IPS-NIHi7 (cell line): ENCODE measurements around the gene IRX2.
A peak's percentile ranks its signal among the peaks of the same experiment; 100 is the strongest.

Experiments
- DNase-seq: peaks from one replicate; pipeline ENCODE4 v3.0.0; 2012; ENCODE audit warnings: mixed read lengths; ENCODE audit errors: extremely low spot score

The IRX2 gene

DNA sequence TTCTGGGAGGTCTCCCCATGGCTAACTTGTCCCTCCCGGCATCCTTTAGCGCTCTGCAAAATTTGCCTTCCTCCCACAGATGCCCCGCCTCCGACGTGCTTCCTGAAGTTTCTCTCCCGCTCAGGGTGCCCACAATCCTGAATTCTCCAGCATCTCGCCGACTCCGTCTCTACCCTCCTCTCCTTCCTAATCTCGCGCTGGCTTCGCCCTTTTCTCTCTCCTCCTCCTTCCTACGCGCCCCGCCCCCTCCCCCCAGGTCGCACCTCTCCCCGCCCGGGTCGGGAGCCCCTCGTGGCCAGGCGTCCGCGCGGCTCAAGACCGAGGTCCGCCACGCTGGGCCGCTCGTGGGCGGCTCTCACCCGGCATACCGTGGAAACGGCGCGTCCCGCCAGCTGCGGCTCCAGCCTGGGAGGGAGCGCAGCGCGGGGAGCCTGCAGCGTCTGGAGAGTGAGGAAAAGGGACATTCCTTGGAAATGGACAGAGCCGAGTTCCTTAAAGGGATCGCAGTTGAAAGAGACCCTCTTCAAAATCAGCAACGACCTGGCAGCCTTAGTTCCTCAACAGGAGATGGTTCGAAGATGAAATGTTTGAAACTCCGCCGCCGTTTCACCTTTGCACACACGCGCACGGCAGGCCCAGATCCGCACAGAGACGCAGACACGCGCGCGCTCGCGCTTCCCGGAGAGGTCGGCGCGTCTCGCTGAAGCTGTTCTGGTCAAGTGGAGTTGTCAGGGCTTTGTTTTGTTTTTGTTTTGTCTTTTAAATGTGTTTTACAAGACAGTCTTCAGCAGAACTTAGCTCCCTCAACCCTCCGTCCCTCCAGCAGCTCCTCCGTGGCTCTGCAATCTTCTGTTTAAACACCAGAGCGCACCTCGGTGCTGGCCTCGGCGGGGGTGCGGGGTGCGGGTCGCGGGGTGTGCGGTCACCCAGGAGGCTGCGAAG lies 5.0 kb upstream of the IRX2 start:
- DNase-seq, result peak; percentile 72

- DNase-seq, result no peak
These were observed 4.2 kb upstream of the IRX2 start for GRCh38 chr5:2755681-2756171.

- DNase-seq, result no peak
These were observed 3.7 kb upstream of the IRX2 start for GRCh38 chr5:2755076-2755680.

DNA sequence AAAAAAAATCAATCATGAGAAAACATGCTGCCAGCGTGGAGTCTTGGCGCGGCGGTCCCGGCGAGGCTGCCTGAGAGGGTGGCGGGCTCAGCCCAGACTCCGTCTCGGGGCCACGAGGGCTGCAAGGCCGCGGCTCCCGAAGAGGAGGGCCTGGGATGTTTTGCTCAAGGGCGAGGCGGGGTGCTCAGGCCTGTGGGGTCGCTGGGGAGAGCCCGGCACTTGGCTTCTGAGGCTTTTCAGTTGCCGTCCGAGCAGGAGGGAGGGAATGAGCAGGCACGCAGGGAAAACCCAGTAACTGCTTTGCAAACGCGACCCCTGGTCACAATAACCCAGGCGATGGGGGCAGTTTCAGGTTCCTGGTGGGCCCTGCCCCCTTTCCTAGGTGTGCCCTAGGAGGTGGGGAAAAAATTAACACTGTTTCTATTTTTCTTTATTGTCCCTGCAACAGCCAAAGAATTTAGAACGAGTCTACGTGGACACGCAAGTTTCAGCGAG lies 3.2 kb upstream of the IRX2 start:
- no peak for DNase-seq

GRCh38 chr5:2753452-2754420 lies 2.3 kb upstream of the IRX2 start:
- DNase-seq, result no peak

DNA sequence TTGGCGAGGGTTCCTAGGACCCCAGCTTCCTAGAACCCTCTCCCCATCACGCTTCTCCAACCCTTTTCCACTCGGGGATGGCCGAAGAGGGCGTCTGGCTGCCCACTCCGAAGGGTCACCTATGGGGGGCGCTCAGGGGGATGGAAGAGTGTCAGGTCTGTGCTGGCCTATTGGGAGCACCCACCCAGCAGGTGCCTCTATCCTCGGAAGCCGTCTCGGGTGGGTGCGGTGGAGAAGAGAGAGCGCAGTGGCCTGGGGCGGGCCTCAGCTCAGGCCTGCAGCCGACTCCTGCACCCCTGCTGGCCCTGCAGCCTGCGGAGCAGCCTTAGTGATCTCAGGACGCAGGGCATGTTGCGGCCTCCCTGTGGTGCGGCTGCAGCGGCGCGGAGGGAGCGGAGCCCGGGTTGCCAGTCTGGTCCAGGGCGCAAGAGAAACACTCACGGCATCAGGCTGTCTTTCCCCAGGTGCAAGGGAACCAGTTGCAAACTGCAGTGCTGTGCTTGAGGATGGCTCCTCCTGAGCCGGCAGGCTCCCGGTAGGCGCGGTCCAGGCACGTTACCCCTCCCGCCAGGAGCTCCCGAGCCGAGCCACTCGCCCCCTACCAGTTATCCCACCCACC lies 1.5 kb upstream of the IRX2 start:
- no peak for DNase-seq

DNA sequence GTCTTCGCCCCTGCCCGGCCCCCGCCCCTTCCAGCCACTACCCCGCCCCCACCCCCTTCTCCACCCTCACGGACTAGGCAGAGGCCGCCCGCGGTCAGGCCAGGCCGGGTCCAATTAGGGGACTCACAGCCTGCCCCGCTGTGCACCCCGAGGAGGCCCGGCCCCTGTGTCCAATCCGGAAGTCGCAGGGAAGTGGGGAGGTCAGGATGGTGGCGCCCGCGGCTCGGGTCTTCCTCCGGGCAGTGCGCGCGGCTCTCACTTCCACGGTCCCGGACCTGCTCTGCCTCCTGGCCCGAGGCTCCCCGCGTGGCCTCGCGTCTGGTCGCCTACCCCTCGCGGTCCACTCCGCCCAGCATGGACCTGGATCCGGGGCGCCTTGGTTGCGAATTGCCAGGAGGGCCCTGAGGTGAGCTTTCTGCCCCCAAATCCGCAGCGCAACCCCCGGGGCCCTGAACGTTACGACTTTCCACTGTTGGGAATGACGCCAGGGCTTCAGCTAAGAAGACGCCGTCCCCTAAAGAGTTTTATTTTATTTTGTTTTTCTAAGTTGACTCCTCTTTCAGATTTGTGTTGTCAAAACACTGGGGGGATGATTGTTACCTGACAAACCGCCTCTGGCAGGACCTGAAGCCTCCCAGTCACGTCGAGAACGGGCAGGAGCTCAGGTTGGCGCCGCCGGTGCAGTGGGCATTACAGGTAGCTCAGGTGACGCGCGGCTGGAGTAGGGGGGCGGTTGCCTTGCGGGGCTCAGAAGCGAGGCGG lies 763 bp upstream of the IRX2 start:
- no peak for DNase-seq

DNA sequence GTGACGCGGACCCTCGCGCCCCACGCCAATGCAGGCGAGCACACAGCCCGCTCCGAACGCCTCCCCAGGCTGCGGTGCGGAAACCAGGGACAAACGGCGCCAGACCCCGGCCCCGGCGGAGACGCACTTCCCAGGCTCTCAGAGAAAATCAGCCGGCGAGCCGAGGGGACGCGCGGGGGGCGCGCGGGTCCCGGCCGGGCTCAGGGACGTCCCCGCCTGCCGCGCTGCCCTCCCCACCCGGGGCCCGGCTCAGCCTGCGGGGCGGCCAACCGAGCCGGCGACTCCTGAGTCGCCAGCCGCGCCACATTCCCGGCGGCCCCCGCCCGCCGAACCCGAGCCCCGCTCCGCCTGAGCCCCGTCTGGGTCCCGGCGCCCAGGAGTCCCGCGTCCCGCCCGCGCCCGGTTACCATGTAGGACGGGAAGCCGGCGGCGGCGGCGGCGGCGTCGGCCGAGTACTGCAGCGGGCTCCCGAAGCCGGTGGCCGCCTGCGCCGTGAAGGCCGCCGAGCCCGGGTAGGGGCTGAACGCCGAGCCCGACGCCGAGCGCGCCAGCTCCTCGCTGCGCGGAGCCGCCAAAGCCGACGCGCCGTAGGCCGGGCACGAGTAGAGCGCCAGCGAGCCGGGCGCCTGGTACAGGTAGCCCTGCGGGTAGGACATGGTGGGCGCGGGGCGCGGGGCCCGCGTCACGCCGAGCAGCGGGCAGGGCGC lies 566 bp downstream of the IRX2 start:
- no peak for DNase-seq

- DNase-seq, result no peak
These were observed 1.3 kb downstream of the IRX2 start for GRCh38 chr5:2750026-2750757.

GRCh38 chr5:2749514-2750025 lies 1.9 kb downstream of the IRX2 start:
- DNase-seq, result no peak

- no peak for DNase-seq
These were observed 2.5 kb downstream of the IRX2 start for GRCh38 chr5:2748861-2749513.

DNA sequence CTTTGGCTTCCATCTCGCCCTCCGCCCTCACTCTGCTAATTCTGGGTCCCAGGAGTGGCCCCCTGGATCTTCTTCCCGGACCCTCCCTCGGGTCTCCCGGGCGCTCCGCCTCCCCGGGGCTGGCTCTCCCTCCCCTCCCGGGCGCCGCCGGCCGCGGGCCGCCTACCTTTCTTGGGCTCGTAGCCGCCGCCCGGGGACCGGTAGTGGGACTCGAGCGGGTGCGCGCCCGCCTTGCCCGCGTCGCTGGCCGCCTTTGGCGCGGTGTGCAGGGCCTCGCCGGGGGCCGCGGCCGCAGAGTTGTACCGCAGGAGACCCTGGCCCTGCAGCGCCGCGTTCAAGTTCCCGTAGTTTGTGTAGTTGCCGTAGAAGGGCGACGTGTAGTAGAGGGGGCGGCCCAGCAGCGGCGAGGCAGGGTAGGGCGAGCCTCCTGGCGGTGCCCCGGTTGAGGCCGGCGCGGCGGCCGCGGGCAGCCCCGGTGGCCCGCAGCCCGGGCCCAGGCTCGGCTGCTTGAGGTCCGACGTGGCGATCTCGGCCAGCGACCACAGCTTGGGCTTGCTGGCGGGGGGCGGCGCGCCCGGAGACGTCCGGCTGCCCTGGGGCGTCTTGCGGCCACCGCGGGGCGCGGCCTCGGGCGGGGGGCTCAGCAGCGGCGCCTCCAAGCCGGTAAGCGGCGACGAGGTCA lies 3.2 kb downstream of the IRX2 start:
- no peak for DNase-seq

GRCh38 chr5:2747363-2748162 lies 3.9 kb downstream of the IRX2 start:
- no peak for DNase-seq

DNA sequence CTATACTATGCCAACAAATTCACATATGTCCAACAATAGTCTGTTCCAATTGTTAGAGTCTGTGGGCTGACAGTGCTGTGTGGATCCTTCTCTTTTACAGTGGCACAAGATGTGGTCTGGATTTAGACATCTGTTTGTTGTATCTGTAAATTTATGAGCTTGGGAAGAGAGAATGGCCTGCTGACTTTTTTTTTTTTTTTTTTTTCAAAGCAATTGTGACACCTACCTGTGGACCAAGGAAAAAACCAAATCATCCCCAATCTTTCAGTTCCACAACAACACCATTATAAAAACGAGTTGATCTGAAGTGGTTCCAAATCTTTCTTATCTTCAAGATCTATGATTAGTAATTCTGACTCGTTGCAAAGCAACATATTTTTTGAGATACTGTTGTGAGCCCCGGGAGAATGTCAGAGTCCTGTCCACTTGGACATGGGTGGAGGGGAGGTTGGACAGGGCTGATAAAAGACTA lies 4.9 kb downstream of the IRX2 start:
- no peak for DNase-seq

DNA sequence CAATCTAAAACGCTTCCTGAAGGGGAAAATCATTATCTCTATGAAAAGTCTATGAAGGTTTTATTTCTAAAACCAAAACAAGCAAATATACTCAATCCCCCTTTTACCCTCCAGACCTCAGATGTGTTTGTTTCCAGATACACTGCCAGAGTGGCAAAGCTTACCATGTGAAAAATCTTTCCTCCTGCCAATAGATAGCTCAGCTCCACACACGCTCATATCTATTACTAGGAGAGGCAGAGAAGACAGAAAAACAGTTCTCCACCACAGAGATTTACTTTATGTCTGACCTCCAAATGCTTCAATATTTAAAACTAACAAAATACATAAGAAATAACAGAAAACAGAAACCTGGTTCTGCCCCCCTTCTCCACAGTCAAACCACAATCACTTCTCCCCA lies 7.0 kb downstream of the IRX2 start:
- no peak for DNase-seq

GRCh38 chr5:2742921-2743679 lies 8.4 kb downstream of the IRX2 start:
- no peak for DNase-seq
